Ishikawa (cell line): Measurements from ENCODE around the gene LCLAT1.
A peak's percentile ranks its signal among the peaks of the same experiment; 100 is the strongest.

ENCODE experiments used
- CEBPB ChIP-seq: IDR thresholded peaks from 2 replicates; pipeline ENCODE4 v1.6.1; 2012
- CREB1 ChIP-seq: IDR thresholded peaks from 2 replicates; pipeline ENCODE4 v1.6.1; 2012; ENCODE audit warnings: low read depth
- EGR1 ChIP-seq: IDR thresholded peaks from 2 replicates; pipeline ENCODE4 v1.6.1; 2012
- EP300 ChIP-seq: IDR thresholded peaks from 2 replicates; pipeline ENCODE4 v1.6.1; 2012; ENCODE audit warnings: borderline replicate concordance
- FOXM1 ChIP-seq: IDR thresholded peaks from 2 replicates; pipeline ENCODE4 v1.6.1; 2012; ENCODE audit warnings: low read depth, borderline replicate concordance
- NFIC ChIP-seq: IDR thresholded peaks from 2 replicates; pipeline ENCODE4 v1.6.1; 2012
- RAD21 ChIP-seq: IDR thresholded peaks from 2 replicates; pipeline ENCODE4 v1.6.1; 2012; ENCODE audit warnings: low read depth
- TAF1 ChIP-seq: IDR thresholded peaks from 2 replicates; pipeline ENCODE4 v1.6.1; 2012; ENCODE audit warnings: low read depth, mild to moderate bottlenecking
- TCF12 ChIP-seq: IDR thresholded peaks from 2 replicates; pipeline ENCODE4 v1.6.1; 2012; ENCODE audit warnings: low read depth
- TEAD4 ChIP-seq: IDR thresholded peaks from 2 replicates; pipeline ENCODE4 v1.6.1; 2012
- YY1 ChIP-seq: IDR thresholded peaks from 2 replicates; pipeline ENCODE4 v1.6.1; 2012; ENCODE audit warnings: low read depth
- ZBTB7A ChIP-seq: IDR thresholded peaks from 2 replicates; pipeline ENCODE4 v1.6.1; 2012; ENCODE audit warnings: low read depth
- TF ChIP-seq, protein P1 (sequence below): IDR thresholded peaks from 2 replicates; pipeline ENCODE4 v1.6.1; 2012
- TF ChIP-seq, protein P2 (sequence below): IDR thresholded peaks from 2 replicates; pipeline ENCODE4 v1.6.1; 2012
- TF ChIP-seq, protein P3 (sequence below): IDR thresholded peaks from 2 replicates; pipeline ENCODE4 v1.6.1; 2012; ENCODE audit warnings: low read depth, mild to moderate bottlenecking

LCLAT1 gene

DNA sequence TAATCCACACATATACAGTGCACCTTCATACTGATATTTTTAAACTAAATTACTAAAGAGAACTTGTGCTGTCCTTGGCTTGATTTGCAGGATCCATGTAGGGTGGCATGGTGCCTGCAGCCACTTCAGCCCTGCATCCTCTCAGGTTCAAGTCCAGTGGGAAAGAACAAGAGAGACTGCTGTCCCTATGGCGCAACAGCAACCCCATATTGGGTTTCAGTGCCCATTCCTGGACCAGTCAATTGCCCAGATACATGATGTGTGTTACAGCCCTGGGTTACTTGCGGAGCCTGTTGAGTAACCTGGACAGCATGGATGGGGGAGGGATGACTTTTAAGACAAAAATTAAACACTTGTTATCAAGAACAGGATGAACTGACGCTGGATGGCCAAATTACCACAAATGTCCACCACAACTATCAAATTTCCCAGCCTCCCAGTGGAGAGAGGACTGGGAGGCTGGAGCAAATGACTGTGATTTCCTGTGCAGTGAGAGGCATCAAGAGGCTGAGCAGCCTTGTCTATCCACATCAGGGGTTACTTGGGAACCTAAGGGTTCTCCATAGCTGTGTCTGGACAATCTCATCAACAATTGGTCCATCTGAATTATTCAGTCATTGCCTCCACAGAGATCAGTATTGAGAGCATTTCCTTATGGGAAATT, 198.2 kb downstream of the LCLAT1 start:
- no peak for TF ChIP-seq EGR1
- peak; percentile 92 for TF ChIP-seq CEBPB
- TF ChIP-seq YY1: no peak
- no peak for TF ChIP-seq FOXM1

DNA sequence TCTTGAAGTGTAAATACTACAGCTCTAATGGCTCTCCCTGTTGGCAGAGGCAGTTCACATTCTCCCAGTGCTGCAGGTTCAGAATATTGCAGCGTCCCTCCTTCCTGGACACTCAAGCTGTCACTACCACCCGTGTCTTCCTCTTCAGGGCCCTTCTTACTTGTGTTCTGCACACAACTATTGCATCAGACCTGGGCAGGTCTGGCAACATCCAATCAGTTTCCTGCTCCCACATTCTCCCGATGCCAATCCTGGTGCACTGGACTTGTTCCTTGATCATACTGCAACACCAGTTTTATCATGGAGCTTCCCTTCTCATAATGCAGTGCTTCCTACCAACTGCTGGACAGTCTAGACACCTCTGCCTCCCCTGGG, 198.7 kb downstream of the LCLAT1 start:
- TF ChIP-seq CREB1 (no peak), CEBPB (peak; percentile 42; the same call in 1 of the 2 replicates)

DNA sequence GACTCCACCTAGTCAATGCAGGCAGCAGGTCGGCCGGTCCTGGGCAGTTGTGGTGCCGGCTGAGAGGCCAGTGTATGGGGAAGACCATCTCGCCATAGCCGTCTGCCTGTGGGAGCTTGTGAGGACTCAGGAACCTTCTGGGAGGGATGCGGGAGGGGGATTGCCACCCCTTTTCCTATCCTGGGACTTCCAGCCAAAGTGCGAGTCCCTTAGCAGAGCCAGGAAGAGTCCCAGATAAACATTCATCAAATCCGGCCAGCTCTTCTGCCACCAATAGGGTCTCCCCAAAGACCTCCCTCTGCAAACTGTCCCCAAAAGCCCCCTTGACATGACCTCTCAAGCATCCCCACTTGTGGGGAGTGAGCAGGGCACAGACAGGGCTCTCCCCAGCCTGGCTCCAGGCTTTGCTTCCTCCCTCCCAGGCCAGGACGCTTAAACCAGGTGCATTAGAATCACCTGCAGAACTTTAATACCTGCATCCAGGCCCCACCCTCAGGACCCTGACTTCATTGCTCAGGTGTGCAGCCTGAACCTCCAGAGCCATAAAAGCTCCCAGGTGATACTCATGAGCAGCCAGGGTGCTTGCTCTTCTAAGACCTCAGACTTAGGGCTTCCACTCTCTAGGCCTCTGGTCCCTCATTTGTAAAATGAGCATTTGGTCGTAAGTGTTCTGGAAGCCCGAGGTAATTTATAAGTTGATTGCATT, 200.9 kb downstream of the LCLAT1 start:
- TF ChIP-seq, protein P1, sequence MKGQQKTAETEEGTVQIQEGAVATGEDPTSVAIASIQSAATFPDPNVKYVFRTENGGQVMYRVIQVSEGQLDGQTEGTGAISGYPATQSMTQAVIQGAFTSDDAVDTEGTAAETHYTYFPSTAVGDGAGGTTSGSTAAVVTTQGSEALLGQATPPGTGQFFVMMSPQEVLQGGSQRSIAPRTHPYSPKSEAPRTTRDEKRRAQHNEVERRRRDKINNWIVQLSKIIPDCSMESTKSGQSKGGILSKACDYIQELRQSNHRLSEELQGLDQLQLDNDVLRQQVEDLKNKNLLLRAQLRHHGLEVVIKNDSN: no peak
- no peak for TF ChIP-seq TAF1
- TF ChIP-seq, protein P2, sequence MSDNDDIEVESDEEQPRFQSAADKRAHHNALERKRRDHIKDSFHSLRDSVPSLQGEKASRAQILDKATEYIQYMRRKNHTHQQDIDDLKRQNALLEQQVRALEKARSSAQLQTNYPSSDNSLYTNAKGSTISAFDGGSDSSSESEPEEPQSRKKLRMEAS: no peak
- no peak for TF ChIP-seq EGR1
- TF ChIP-seq ZBTB7A: no peak
- TF ChIP-seq EP300: no peak
- TF ChIP-seq TEAD4: no peak
- no peak for TF ChIP-seq NFIC
- no peak for TF ChIP-seq TCF12
- no peak for TF ChIP-seq FOXM1
- TF ChIP-seq, protein P3, sequence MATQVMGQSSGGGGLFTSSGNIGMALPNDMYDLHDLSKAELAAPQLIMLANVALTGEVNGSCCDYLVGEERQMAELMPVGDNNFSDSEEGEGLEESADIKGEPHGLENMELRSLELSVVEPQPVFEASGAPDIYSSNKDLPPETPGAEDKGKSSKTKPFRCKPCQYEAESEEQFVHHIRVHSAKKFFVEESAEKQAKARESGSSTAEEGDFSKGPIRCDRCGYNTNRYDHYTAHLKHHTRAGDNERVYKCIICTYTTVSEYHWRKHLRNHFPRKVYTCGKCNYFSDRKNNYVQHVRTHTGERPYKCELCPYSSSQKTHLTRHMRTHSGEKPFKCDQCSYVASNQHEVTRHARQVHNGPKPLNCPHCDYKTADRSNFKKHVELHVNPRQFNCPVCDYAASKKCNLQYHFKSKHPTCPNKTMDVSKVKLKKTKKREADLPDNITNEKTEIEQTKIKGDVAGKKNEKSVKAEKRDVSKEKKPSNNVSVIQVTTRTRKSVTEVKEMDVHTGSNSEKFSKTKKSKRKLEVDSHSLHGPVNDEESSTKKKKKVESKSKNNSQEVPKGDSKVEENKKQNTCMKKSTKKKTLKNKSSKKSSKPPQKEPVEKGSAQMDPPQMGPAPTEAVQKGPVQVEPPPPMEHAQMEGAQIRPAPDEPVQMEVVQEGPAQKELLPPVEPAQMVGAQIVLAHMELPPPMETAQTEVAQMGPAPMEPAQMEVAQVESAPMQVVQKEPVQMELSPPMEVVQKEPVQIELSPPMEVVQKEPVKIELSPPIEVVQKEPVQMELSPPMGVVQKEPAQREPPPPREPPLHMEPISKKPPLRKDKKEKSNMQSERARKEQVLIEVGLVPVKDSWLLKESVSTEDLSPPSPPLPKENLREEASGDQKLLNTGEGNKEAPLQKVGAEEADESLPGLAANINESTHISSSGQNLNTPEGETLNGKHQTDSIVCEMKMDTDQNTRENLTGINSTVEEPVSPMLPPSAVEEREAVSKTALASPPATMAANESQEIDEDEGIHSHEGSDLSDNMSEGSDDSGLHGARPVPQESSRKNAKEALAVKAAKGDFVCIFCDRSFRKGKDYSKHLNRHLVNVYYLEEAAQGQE: no peak
- TF ChIP-seq YY1: no peak
- no peak for TF ChIP-seq CREB1
- TF ChIP-seq CEBPB: no peak
- no peak for TF ChIP-seq RAD21

DNA sequence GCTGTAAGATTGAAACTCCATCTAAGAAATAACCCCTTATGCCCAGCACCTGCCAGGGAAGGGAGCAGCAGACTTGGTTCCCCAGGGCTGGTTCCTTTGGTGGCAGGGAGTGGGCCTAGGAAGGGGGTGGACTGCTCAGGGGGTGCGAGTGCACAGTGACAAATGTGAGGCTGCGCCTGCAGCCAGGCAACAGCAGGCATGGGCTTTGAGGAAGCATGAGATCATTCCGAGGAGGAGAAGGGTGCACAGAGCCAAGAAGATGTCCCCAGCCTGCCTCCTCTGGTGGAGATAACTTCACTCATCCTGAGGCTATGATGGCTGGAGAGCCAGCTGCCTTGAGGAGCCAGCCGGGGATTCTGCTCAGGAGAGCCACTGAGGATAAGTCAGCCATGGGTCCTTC, 202.2 kb downstream of the LCLAT1 start:
- TF ChIP-seq FOXM1: no peak
- no peak for TF ChIP-seq NFIC
- TF ChIP-seq CREB1: no peak
- TF ChIP-seq TEAD4: no peak
- TF ChIP-seq, protein P1: no peak
- no peak for TF ChIP-seq ZBTB7A
- no peak for TF ChIP-seq YY1
- no peak for TF ChIP-seq RAD21
- TF ChIP-seq, protein P3: no peak
- no peak for TF ChIP-seq CEBPB
- no peak for TF ChIP-seq TAF1
- TF ChIP-seq, protein P2: no peak
- no peak for TF ChIP-seq EP300
- no peak for TF ChIP-seq EGR1
- no peak for TF ChIP-seq TCF12

DNA sequence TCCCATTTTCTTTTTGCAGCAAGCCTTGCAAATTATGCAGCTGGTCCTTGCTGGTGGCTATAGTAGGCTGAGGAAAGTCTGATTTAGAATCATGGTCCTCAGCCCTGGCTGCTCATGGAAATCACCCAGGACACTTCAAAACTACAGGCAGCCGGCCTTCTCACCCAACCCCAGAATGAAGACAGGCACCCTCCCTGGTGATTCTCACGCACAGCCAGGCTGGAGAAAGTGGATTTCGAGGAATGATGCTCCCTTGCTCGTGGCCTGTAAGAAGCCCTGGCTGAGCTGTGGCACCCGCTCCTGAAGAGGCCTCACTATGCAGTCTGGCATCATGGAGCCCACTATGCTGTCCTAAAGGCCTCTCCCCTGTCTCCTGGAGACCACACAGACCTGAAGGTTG, 202.8 kb downstream of the LCLAT1 start:
- no peak for TF ChIP-seq TCF12
- no peak for TF ChIP-seq FOXM1
- TF ChIP-seq, protein P2: no peak
- TF ChIP-seq ZBTB7A: no peak
- TF ChIP-seq, protein P1: no peak
